Stomach (tissue), 9 donors: ENCODE results near the gene SNPH. TPM values are rescaled to one million over a fixed set of nuclear protein-coding genes. Genes with fewer than 3 reads are reported as not detected.
"Not testable (repeated sequence)": the region's sequence is repeated elsewhere in the genome, so short reads cannot be mapped to it uniquely, and the experiment has no call there.

Experiments
- DNase-seq, 2 donors: peaks; one replicate each; pipeline versions ENCODE4 v3.0.0 to v3.0.0-alpha.2; 2013 to 2019
- H3K27ac ChIP-seq, 5 donors: fragments of 200-600 bp in 4 of 5; sonication (generic) in 4 of 5; one replicate each; pipeline ENCODE4 v1.5.1; 2013 to 2019; ENCODE audit warnings: mild to moderate bottlenecking in 1 of 5, moderate library complexity in 1 of 5
- H3K27me3 ChIP-seq, 3 donors: fragments of 200-600 bp; sonication (generic); one replicate each; pipeline ENCODE4 v1.5.1; 2017 to 2019; ENCODE audit warnings: mixed run types in 1 of 3
- H3K36me3 ChIP-seq, 4 donors: fragments of 200-600 bp; sonication (generic); 1 replicate in 3 of 4; 2 replicates in 1 of 4; pipeline ENCODE4 v1.5.1; 2016 to 2019
- H3K4me1 ChIP-seq, 4 donors: fragments of 200-600 bp; sonication (generic); one replicate each; pipeline ENCODE4 v1.5.1; 2016 to 2019
- H3K4me3 ChIP-seq, 4 donors: fragments of 200-600 bp; sonication (generic) in 3 of 4; one replicate each; pipeline ENCODE4 v1.5.1; 2016 to 2019; ENCODE audit warnings: mild to moderate bottlenecking in 1 of 4
- H3K9me3 ChIP-seq, 4 donors: fragments of 200-600 bp; sonication (generic); one replicate each; pipeline ENCODE4 v1.5.1; 2016 to 2019
- CTCF ChIP-seq, 7 experiments: fragments of 450-650 bp in 4 of 7; fragments of 200-600 bp in 3 of 7; sonication (generic) in 3 of 7; IDR thresholded peaks; one replicate each; pipeline ENCODE4 v1.5.1; 2016 to 2019; ENCODE audit warnings: antibody characterized with exemption in 7 of 7, control low read depth in 2 of 7, mild to moderate bottlenecking in 1 of 7
- EP300 ChIP-seq: sonication (generic); formaldehyde crosslinking; IDR thresholded peaks from one replicate; pipeline ENCODE4 v1.6.1; 2017; ENCODE audit warnings: antibody characterized with exemption
- POLR2A ChIP-seq, 4 donors: fragments of 450-650 bp; IDR thresholded peaks; one replicate each; pipeline ENCODE4 v1.6.1; 2016; ENCODE audit warnings: antibody characterized with exemption in 4 of 4, control low read depth in 2 of 4, mild to moderate bottlenecking in 1 of 4, moderate library complexity in 1 of 4
- POLR2AphosphoS5 ChIP-seq, 3 donors: sonication (generic); formaldehyde crosslinking; IDR thresholded peaks; one replicate each; pipeline ENCODE4 v1.6.1; 2016; ENCODE audit warnings: antibody characterized with exemption in 3 of 3
- WGBS, 5 donors: extraction: QIAGEN DNeasy Blood & Tissue Kit in 3 of 5; methylation state at CpG; one replicate each; pipeline versions ENCODE4 v1.1.5 to v1.1.7; 2013 to 2018; 5-methylcytosine and 5-hydroxymethylcytosine counted together
- intact Hi-C: fragments of 100-400 bp; cut with DNase I; formaldehyde crosslinking; loops from one replicate; pipeline ENCODE4 v1.15.1; 2023; ENCODE audit warnings: low total_unique reads
- polyA plus RNA-seq, 3 donors: library from polyadenylated mRNA; stranded (reverse); fragments of 200-250 nt; gene quantifications; one replicate each; pipeline ENCODE4 v1.2.3, GENCODE V29; 2013
- total RNA-seq, 5 donors: library from RNA; depleted of rRNA; stranded (reverse); fragments of >200 nt; gene quantifications; one replicate each; pipeline versions ENCODE4 v1.1.0 to v1.2.3, GENCODE V29; 2014 to 2016
- donor health status: healthy with polysubstance abuse.
- donor health status: Bipolar disorder and iron deficiency.
- donor health status: healthy.

Gene SNPH
- total and polyA plus RNA-seq, 8 donors, result 1.8 to 15.6 (median 3.9) TPM

- TF ChIP-seq POLR2A (IDR thresholded peaks at IDR 0.05) (no peak), CTCF (IDR thresholded peaks at IDR 0.05) (no peak), EP300 (no peak), POLR2AphosphoS5 (IDR thresholded peaks at IDR 0.05) (no peak)
- intact Hi-C loops, result no loop called here
These were observed 72.0 kb downstream of the SNPH start for GRCh38 chr20:1338096-1338495.

GRCh38 chr20:1338801-1339200 lies 72.7 kb downstream of the SNPH start:
- Histone ChIP-seq H3K9me3 (no peaks in the 10 kb centered on the region), H3K4me3 (no peak overlapping the region), H3K27me3 (no peaks in the 10 kb centered on the region), H3K36me3 (no peaks in the 10 kb centered on the region), H3K27ac (no peak overlapping the region), H3K4me1 (peaks cover 15 to 25% (median 20%) of the 10 kb centered on the region in 4 donors)
- TF ChIP-seq CTCF (IDR thresholded peaks at IDR 0.05), result no peak
- no peak for TF ChIP-seq POLR2AphosphoS5 (IDR thresholded peaks at IDR 0.05)
- TF ChIP-seq POLR2A (IDR thresholded peaks at IDR 0.05), result no peak
- TF ChIP-seq EP300, result no peak
- 82 to 91% (median 86%) methylated on average over 4 of the region's 4 CpGs for WGBS, 5 donors
- no peak for DNase-seq
- intact Hi-C loops, result no loop called here

More at GRCh38 chr20:1338096-1338495, 72.0 kb downstream of the SNPH start:
- no peaks in the 10 kb centered on the region for H3K27me3 ChIP-seq
- no peak overlapping the region for H3K4me3 ChIP-seq
- H3K27ac ChIP-seq, result peak overlapping the region in 3 of 5 donors; percentile 3 to 71 (median 59)
- WGBS, 5 donors, result 93 to 98% (median 97%) methylated on average over 3 to 5 of the region's 5 CpGs
- no peaks in the 10 kb centered on the region for H3K9me3 ChIP-seq
- H3K4me1 ChIP-seq, result peaks cover 15 to 25% (median 18%) of the 10 kb centered on the region in 4 donors
- H3K36me3 ChIP-seq, result peaks cover 0 to 3% (median under 1%) of the 10 kb centered on the region in 4 donors
- no peak for DNase-seq

GRCh38 chr20:1341561-1342265 lies 75.6 kb downstream of the SNPH start:
- no peaks in the 10 kb centered on the region for H3K27me3 ChIP-seq
- no peak overlapping the region for H3K27ac ChIP-seq
- no peak overlapping the region for H3K4me3 ChIP-seq
- peaks cover 8 to 18% (median 13%) of the 10 kb centered on the region in 4 donors for H3K4me1 ChIP-seq
- no peak for DNase-seq
- intact Hi-C loops, result no loop called here
- H3K9me3 ChIP-seq, result no peaks in the 10 kb centered on the region
- TF ChIP-seq POLR2A (IDR thresholded peaks at IDR 0.05) (no peak), POLR2AphosphoS5 (IDR thresholded peaks at IDR 0.05) (no peak), EP300 (no peak), CTCF (IDR thresholded peaks at IDR 0.05) (no peak)
- 86 to 90% (median 87%) methylated on average over 5 of the region's 5 CpGs for WGBS, 5 donors
- H3K36me3 ChIP-seq, result no peaks in the 10 kb centered on the region

- H3K27me3 ChIP-seq, DNase-seq, H3K36me3 ChIP-seq, intact Hi-C loops, H3K27ac ChIP-seq, H3K4me1 ChIP-seq, H3K4me3 ChIP-seq: not testable (repeated sequence)
- 79 to 86% (median 82%) methylated on average over 8 of the region's 8 CpGs for WGBS, 5 donors
- H3K9me3 ChIP-seq, result peaks cover 0 to 13% (median 5%) of the 10 kb centered on the region in 4 donors
These were observed 77.5 kb downstream of the SNPH start for GRCh38 chr20:1343446-1344124.
